ENCODE measurements around the gene RAB3A. TPM values are rescaled to one million over a fixed set of nuclear protein-coding genes. Genes with fewer than 3 reads are reported as not detected.
A peak's percentile ranks its signal among the peaks of the same experiment; 100 is the strongest.

Gene RAB3A
- total RNA-seq, 4 donors from 2014 or later = 0.92 to 3.8 (median 1.6) TPM

DNA sequence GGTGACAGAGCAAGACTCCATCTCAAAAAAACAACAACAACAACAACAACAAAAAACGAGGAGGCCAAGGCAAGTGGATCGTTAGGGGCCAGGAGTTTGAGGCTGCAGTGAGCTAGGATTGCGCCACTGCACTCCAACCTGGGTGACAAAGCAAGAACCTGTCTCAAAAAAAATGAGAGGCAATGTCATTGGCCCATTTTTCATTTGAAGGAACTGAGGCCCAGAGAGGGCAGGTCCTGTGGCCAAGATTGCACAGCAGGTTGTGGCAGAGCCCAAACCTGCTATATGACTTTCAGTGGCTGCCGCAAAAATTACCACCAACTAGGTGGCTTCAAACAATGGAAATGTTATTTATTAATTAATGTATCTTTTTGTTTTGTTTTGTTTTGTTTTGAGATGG is 45.4 kb downstream of the RAB3A start:
- Histone ChIP-seq H3K27ac (peak overlapping the region in 2 of 4 donors; percentile 82 to 84), H3K4me1 (peaks cover 0 to 72% (median 33%) of the 10 kb centered on the region in 3 donors), H3K36me3 (peaks cover 0 to 25% of the 10 kb centered on the region in 2 donors), H3K9me3 (no peaks in the 10 kb centered on the region), H3K27me3 (no peaks in the 10 kb centered on the region), H3K4me3 (no peak overlapping the region)
- TF ChIP-seq, protein P1, sequence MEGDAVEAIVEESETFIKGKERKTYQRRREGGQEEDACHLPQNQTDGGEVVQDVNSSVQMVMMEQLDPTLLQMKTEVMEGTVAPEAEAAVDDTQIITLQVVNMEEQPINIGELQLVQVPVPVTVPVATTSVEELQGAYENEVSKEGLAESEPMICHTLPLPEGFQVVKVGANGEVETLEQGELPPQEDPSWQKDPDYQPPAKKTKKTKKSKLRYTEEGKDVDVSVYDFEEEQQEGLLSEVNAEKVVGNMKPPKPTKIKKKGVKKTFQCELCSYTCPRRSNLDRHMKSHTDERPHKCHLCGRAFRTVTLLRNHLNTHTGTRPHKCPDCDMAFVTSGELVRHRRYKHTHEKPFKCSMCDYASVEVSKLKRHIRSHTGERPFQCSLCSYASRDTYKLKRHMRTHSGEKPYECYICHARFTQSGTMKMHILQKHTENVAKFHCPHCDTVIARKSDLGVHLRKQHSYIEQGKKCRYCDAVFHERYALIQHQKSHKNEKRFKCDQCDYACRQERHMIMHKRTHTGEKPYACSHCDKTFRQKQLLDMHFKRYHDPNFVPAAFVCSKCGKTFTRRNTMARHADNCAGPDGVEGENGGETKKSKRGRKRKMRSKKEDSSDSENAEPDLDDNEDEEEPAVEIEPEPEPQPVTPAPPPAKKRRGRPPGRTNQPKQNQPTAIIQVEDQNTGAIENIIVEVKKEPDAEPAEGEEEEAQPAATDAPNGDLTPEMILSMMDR (IDR thresholded peaks at IDR 0.05) = no peak
- no peak for ATAC-seq
- WGBS, 2 donors (ENCODE audit: low coverage in 1 of 2) = 75 to 82% methylated on average over 3 to 4 of the region's 4 CpGs

DNA sequence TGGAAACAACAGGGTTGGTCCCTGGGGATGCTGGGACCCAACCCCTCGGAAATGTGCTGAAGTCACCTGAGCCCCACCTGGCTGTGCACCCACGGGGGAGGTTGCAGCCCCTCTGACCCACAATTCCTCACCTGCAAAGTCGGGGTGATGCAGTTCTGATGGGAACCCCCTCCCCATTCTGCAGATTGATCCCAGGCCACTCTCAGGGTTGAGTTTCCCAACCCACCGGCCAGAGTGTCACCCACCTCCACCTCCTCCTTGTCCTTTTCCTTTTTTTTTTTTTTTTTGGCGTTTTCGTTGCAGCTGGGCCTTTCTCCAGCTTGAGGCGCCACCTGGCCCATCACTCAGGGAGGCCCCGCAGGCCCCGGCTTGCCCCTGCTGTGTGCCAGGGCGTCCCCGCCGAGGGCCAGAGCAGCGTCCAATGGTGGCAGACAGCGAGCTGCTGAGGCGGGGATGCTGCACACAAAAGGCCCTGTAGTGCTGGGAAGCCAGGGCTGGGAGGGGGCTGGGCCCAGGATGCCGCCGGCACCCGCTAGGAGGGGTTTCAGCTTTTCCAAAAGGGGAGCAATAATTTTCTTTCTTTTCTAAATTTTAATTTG is 46.3 kb downstream of the RAB3A start:
- Histone ChIP-seq H3K4me1 (peaks cover 0 to 73% (median 33%) of the 10 kb centered on the region in 3 donors), H3K36me3 (peaks cover 0 to 16% of the 10 kb centered on the region in 2 donors), H3K9me3 (no peaks in the 10 kb centered on the region), H3K27ac (peak overlapping the region; percentile 10 to 85 (median 83)), H3K27me3 (no peaks in the 10 kb centered on the region), H3K4me3 (no peak overlapping the region)
- 0 to 32% methylated on average over 1 to 11 of the region's 18 CpGs for WGBS, 2 donors (ENCODE audit: low coverage in 1 of 2)
- ATAC-seq = no peak
- TF ChIP-seq, protein P1 (IDR thresholded peaks at IDR 0.05) = no peak
- TF ChIP-seq POLR2AphosphoS5 (IDR thresholded peaks at IDR 0.05) (no peak), POLR2A (IDR thresholded peaks at IDR 0.05) (no peak), EP300 (IDR thresholded peaks at IDR 0.05) (no peak)

DNA sequence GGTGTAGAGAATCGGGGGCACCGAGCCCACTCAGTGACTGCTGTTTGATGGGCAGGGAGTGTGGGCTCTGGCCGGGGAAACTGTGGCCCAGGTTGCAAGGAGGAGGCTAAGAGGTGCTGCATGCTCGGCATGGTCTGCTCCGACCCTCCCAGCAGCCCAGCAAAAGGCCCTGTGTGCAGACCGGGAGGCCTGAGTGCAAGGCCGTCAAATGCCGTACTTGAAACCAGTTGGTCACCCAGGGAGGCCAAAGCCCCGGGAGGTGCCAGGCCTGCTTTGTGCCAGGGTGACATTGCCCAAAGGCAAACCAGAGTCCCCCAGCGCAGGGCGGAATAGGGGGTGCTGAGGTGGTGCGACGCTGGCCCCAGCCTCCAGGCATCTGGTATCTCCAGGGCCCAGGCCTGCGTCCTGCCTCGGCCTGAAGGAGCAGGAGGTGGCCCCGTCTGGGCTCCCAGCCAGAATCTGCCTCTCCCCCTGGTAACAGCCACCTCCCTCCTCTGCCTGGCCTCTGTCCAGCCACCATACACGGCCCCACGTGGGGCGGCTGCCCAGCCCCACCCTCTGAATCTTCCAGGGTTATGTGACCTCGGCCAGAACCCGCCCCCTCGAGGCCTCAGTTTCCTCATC is 46.9 kb downstream of the RAB3A start:
- Histone ChIP-seq H3K4me1 (peaks cover 0 to 74% (median 35%) of the 10 kb centered on the region in 3 donors), H3K27me3 (no peaks in the 10 kb centered on the region), H3K4me3 (no peak overlapping the region), H3K27ac (peak overlapping the region; percentile 10 to 85 (median 83)), H3K9me3 (no peaks in the 10 kb centered on the region), H3K36me3 (peaks cover 0 to 10% of the 10 kb centered on the region in 2 donors)
- WGBS, 2 donors (ENCODE audit: low coverage in 1 of 2) = 3% methylated on average over 6 of the region's 22 CpGs; no CpG with 5 or more reads in 1 of the 2 donors
- TF ChIP-seq POLR2A (IDR thresholded peaks at IDR 0.05) (no peak), POLR2AphosphoS5 (IDR thresholded peaks at IDR 0.05) (peak; percentile 59), EP300 (IDR thresholded peaks at IDR 0.05) (no peak)
- TF ChIP-seq, protein P1 (IDR thresholded peaks at IDR 0.05) = no peak
- peak; percentile 17 for ATAC-seq

GRCh38 chr19:18156268-18156667 is 47.6 kb downstream of the RAB3A start:
- no peak for ATAC-seq
- Histone ChIP-seq H3K27ac (peak overlapping the region in 3 of 4 donors; percentile 82 to 85 (median 84)), H3K27me3 (no peaks in the 10 kb centered on the region), H3K4me3 (no peak overlapping the region), H3K9me3 (no peaks in the 10 kb centered on the region), H3K4me1 (peaks cover 0 to 75% (median 37%) of the 10 kb centered on the region in 3 donors), H3K36me3 (peaks cover 0 to 8% of the 10 kb centered on the region in 2 donors)
- TF ChIP-seq, protein P1 (IDR thresholded peaks at IDR 0.05) = no peak
- TF ChIP-seq POLR2AphosphoS5 (IDR thresholded peaks at IDR 0.05) (no peak), EP300 (IDR thresholded peaks at IDR 0.05) (no peak), POLR2A (IDR thresholded peaks at IDR 0.05) (no peak)
- WGBS, 2 donors (ENCODE audit: low coverage in 1 of 2) = 73 to 87% methylated on average over 6 of the region's 6 CpGs
